NB4 (cell line): ENCODE results near the gene ZNF680.

ENCODE experiments used
- DNase-seq: peaks from one replicate; pipeline ENCODE4 v3.0.0; 2010; ENCODE audit warnings: low read depth
- H3K4me3 ChIP-seq: one replicate; pipeline ENCODE4 v1.5.1; 2011; ENCODE audit warnings: mild to moderate bottlenecking, low read depth, low read length, moderate library complexity
- MYC ChIP-seq: IDR thresholded peaks from 2 replicates; pipeline ENCODE4 v1.6.1; 2011; ENCODE audit warnings: low read depth, low read length
- POLR2A ChIP-seq: IDR thresholded peaks from 2 replicates; pipeline ENCODE4 v1.6.1; 2011; ENCODE audit warnings: mild to moderate bottlenecking; ENCODE audit not compliant: insufficient read length; ENCODE audit errors: extremely low read depth
- TF ChIP-seq, protein P1 (sequence below): IDR thresholded peaks from one replicate; pipeline ENCODE4 v1.5.1; 2012; ENCODE audit warnings: low read depth, low read length
- TF ChIP-seq, protein P2 (sequence below): IDR thresholded peaks from 2 replicates; pipeline ENCODE4 v1.6.1; 2011; ENCODE audit warnings: low read depth, low read length

ZNF680 gene

DNA sequence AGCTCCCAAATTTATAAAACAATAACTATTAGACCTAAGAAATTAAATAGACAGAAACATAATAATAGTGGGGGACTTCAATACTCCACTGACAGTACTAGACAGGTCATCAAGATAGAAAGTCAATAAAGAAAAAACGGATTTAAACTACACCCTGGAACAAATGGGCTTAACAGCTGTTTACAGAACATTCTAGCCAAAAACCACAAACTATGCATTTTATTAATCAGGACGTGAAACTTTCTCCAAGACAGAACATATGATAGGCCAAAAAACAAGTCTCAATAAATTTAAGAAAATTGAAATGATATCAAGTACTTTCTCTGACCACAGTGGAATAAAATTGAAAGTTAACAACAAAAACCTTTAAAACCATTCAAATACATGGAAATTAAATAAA, 46.4 kb downstream of the ZNF680 start:
- TF ChIP-seq, protein P1, sequence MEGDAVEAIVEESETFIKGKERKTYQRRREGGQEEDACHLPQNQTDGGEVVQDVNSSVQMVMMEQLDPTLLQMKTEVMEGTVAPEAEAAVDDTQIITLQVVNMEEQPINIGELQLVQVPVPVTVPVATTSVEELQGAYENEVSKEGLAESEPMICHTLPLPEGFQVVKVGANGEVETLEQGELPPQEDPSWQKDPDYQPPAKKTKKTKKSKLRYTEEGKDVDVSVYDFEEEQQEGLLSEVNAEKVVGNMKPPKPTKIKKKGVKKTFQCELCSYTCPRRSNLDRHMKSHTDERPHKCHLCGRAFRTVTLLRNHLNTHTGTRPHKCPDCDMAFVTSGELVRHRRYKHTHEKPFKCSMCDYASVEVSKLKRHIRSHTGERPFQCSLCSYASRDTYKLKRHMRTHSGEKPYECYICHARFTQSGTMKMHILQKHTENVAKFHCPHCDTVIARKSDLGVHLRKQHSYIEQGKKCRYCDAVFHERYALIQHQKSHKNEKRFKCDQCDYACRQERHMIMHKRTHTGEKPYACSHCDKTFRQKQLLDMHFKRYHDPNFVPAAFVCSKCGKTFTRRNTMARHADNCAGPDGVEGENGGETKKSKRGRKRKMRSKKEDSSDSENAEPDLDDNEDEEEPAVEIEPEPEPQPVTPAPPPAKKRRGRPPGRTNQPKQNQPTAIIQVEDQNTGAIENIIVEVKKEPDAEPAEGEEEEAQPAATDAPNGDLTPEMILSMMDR, result no peak
- no peak for TF ChIP-seq MYC
- no peak for TF ChIP-seq POLR2A
- TF ChIP-seq, protein P2, sequence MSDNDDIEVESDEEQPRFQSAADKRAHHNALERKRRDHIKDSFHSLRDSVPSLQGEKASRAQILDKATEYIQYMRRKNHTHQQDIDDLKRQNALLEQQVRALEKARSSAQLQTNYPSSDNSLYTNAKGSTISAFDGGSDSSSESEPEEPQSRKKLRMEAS, result no peak
- DNase-seq, result no peak
- no peak overlapping the region for H3K4me3 ChIP-seq

DNA sequence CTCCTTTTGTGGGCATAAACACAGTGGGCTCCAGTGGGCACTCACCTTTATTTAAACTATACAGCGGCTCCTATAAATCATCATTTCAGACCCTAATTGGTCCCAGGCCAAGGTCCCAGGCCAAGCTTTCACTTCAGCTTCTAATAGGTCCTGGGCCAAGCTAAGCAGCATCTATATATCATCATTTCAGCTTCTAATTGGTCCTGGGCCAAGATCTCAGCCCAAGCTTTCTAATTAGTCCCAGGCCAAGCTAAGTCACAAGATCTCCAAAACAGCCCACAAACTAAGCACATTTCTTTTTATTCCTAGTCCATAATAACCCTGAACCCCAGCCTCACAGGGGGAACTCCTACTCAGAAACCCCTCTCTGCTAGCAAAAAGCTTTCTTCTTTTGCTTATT, 47.1 kb downstream of the ZNF680 start:
- H3K4me3 ChIP-seq, result no peak overlapping the region
- DNase-seq, result no peak
- TF ChIP-seq, protein P2, result no peak

GRCh38 chr7:64515330-64515729, 47.5 kb downstream of the ZNF680 start:
- DNase-seq, result no peak
- TF ChIP-seq POLR2A, result no peak
- TF ChIP-seq, protein P1, result no peak
- TF ChIP-seq, protein P2, result no peak
- TF ChIP-seq MYC, result no peak
- H3K4me3 ChIP-seq, result no peak overlapping the region

DNA sequence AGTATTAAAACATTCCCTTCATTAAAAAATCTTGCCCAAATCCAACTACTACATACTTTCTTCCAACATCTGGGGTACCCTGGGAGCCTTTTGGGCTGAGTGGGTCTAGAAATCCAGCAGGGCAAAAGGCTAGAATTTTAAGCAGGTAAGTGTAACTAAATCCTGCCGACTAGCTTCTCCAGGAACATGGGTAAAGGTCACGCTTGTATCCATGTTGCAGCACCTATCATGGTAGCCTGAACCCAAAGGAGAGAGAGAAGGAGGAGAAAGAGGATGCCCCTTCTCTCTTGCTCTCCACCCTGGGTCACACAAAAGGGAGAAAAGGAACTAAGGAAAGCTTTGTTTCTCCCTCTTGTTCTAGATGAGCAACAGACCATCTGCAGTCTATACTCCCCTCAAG, 53.3 kb downstream of the ZNF680 start:
- TF ChIP-seq, protein P2, result no peak
- TF ChIP-seq, protein P1, result no peak
- TF ChIP-seq POLR2A (no peak), MYC (no peak)
- H3K4me3 ChIP-seq, result no peak overlapping the region
- no peak for DNase-seq

DNA sequence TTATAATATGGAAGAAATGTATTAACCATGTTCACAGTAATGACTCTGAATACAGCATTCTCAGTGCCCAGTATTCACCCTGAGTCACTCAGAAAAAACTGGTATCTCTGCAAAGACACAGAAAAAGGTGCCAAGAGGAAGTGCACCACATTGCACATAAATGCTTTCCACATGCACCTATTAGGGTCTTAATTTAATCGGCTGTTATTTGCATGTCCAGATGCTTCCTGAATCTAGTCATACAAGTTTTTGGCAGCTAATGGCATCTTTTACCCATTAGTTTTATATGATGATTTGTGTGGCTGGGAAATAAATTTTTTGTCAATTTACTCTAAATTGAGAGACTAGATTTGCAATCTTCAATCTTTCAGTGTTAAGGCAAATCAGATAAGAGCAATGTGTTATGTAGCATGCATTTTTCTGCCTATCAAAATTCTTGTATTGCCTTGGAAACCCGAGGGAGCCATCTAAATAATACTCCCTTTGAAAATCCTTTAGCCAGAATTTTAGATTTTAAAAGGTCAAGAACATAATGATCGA, 58.2 kb downstream of the ZNF680 start:
- no peak overlapping the region for H3K4me3 ChIP-seq
- DNase-seq, result peak; percentile 16
- TF ChIP-seq POLR2A (no peak), MYC (no peak)
- TF ChIP-seq, protein P2, result no peak
- TF ChIP-seq, protein P1, result no peak

GRCh38 chr7:64498270-64498669, 64.6 kb downstream of the ZNF680 start:
- no peak for DNase-seq
- TF ChIP-seq POLR2A (no peak), MYC (no peak)
- TF ChIP-seq, protein P2, result no peak
- TF ChIP-seq, protein P1, result no peak
- H3K4me3 ChIP-seq, result no peak overlapping the region
